ENCODE measurements around the gene EQTN. TPM values are rescaled to one million over a fixed set of nuclear protein-coding genes. Genes with fewer than 3 reads are reported as not detected.

Gene EQTN
- total RNA-seq, 2 experiments from 2014 or later = not detected

DNA sequence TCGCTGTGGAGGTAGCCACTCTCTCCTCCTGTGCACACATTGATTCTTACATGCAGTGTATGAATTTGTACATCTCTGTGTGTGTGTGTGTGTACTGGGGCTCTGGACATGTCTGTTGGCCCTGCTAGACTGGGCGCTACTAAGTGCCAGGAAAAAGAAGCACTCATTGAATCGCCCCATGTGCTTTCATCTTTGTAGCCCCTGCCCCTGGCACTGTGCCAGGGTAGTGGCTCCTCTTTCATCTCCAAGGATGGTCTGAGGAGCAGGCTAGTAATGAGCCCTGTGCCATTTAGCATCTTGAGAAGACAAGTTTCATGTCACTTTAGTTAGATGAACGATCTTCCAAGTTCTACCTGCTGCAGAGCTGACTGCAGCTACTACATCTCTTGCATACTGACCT is 34.4 kb upstream of the EQTN start:
- H3K9me2 ChIP-seq (ENCODE audit: insufficient read depth, low read length) = no peaks in the 10 kb centered on the region
- no peak overlapping the region for H3K27ac ChIP-seq (ENCODE audit: low read depth, low read length, poor library complexity, severe bottlenecking)
- no peak overlapping the region for H2AFZ ChIP-seq (ENCODE audit: low read length)
- CTCF ChIA-PET (ENCODE audit: unreplicated experiment) = no interaction called here
- no peaks in the 10 kb centered on the region for H3K36me3 ChIP-seq (ENCODE audit: insufficient read depth, low read length)
- H3K79me2 ChIP-seq (ENCODE audit: insufficient read depth, low read depth, low read length) = no peaks in the 10 kb centered on the region
- intact Hi-C loops (cut with micrococcal nuclease; ENCODE audit: unreplicated experiment) = loop anchor here (5.0 to 10.0 kb wide), 4 partner anchors 66 to 393 kb away; no protein-coding TSS in a partner anchor
- no peak overlapping the region for H3K4me3 ChIP-seq (ENCODE audit: low read depth, low read length, poor library complexity, severe bottlenecking)
- no peaks in the 10 kb centered on the region for H3K9me3 ChIP-seq (ENCODE audit: low read length)
- DNase-seq (ENCODE audit: low spot score) = no peak
- no peaks in the 10 kb centered on the region for H4K20me1 ChIP-seq (ENCODE audit: insufficient read depth, low read length)
- POLR2A ChIA-PET = interaction anchor here (0.6 kb wide), 1 partner anchor 431 kb away, joined by 3 read pairs; no protein-coding TSS in a partner anchor
- no TSS peak for BruUV-seq (replicated peaks)
- TF ChIP-seq CTCF (conservative IDR thresholded peaks at IDR 0.05; ENCODE audit: low read length) (no peak), EZH2phosphoT487 (IDR thresholded peaks at IDR 0.05; ENCODE audit: borderline replicate concordance, low read depth, low read length) (no peak)
- H3K4me1 ChIP-seq (ENCODE audit: insufficient read depth, low read length, poor library complexity, severe bottlenecking) = no peaks in the 10 kb centered on the region
- H3K4me2 ChIP-seq (ENCODE audit: low read length) = no peak overlapping the region

GRCh38 chr9:27329291-27329690 is 32.3 kb upstream of the EQTN start:
- POLR2A ChIA-PET = no interaction called here
- Histone ChIP-seq H4K20me1 (ENCODE audit: insufficient read depth, low read length) (no peaks in the 10 kb centered on the region), H3K36me3 (ENCODE audit: insufficient read depth, low read length) (no peaks in the 10 kb centered on the region), H2AFZ (ENCODE audit: low read length) (no peak overlapping the region), H3K9me3 (ENCODE audit: low read length) (no peaks in the 10 kb centered on the region), H3K4me3 (ENCODE audit: low read depth, low read length, poor library complexity, severe bottlenecking) (no peak overlapping the region), H3K4me1 (ENCODE audit: insufficient read depth, low read length, poor library complexity, severe bottlenecking) (no peaks in the 10 kb centered on the region), H3K79me2 (ENCODE audit: insufficient read depth, low read depth, low read length) (no peaks in the 10 kb centered on the region), H3K4me2 (ENCODE audit: low read length) (no peak overlapping the region), H3K9me2 (ENCODE audit: insufficient read depth, low read length) (no peaks in the 10 kb centered on the region), H3K27ac (ENCODE audit: low read depth, low read length, poor library complexity, severe bottlenecking) (no peak overlapping the region)
- CTCF ChIA-PET (ENCODE audit: unreplicated experiment) = no interaction called here
- intact Hi-C loops (cut with micrococcal nuclease; ENCODE audit: unreplicated experiment) = no loop called here
- no TSS peak for BruUV-seq (replicated peaks)
- TF ChIP-seq EZH2phosphoT487 (IDR thresholded peaks at IDR 0.05; ENCODE audit: borderline replicate concordance, low read depth, low read length) (no peak), CTCF (conservative IDR thresholded peaks at IDR 0.05; ENCODE audit: low read length) (no peak)
- DNase-seq (ENCODE audit: low spot score) = no peak

DNA sequence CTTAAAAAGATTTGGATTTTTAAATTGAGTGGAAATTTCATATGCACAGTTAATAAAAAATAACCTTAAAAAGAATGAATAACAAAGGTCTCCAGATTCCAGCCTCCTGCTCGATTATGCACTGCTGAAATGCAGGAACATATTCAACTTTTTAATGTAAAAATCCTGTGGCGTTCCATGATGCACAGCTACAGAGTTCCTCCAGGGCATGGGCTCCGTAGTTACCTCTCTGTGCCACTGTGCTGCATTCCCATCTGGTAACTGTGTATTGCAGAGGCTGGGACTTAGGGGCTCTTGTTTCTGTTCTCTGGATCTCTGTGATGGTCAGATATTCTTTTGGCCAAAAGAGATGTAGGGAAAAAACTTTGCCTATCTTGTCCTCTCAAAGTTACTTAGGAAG is 31.5 kb upstream of the EQTN start:
- intact Hi-C loops (cut with micrococcal nuclease; ENCODE audit: unreplicated experiment) = no loop called here
- POLR2A ChIA-PET = no interaction called here
- H3K36me3 ChIP-seq (ENCODE audit: insufficient read depth, low read length) = no peaks in the 10 kb centered on the region

More for the DNA sequence above, 31.5 kb upstream of the EQTN start:
- Histone ChIP-seq H4K20me1 (ENCODE audit: insufficient read depth, low read length) (no peaks in the 10 kb centered on the region), H3K27ac (ENCODE audit: low read depth, low read length, poor library complexity, severe bottlenecking) (no peak overlapping the region), H3K4me2 (ENCODE audit: low read length) (no peak overlapping the region), H3K4me3 (ENCODE audit: low read depth, low read length, poor library complexity, severe bottlenecking) (no peak overlapping the region), H3K9me3 (ENCODE audit: low read length) (no peaks in the 10 kb centered on the region), H3K4me1 (ENCODE audit: insufficient read depth, low read length, poor library complexity, severe bottlenecking) (no peaks in the 10 kb centered on the region), H3K79me2 (ENCODE audit: insufficient read depth, low read depth, low read length) (no peaks in the 10 kb centered on the region), H2AFZ (ENCODE audit: low read length) (no peak overlapping the region), H3K9me2 (ENCODE audit: insufficient read depth, low read length) (no peaks in the 10 kb centered on the region)
- CTCF ChIA-PET (ENCODE audit: unreplicated experiment) = no interaction called here
- no TSS peak for BruUV-seq (replicated peaks)
- DNase-seq (ENCODE audit: low spot score) = no peak
- TF ChIP-seq EZH2phosphoT487 (IDR thresholded peaks at IDR 0.05; ENCODE audit: borderline replicate concordance, low read depth, low read length) (no peak), CTCF (conservative IDR thresholded peaks at IDR 0.05; ENCODE audit: low read length) (no peak)

Measured in OCI-LY7 (cell line).